Suprapubic skin (tissue), 3 donors: ENCODE measurements around the gene IL17F.

Experiments
- POLR2AphosphoS5 ChIP-seq, 3 donors: sonication (generic); formaldehyde crosslinking; IDR thresholded peaks; one replicate each; pipeline ENCODE4 v1.6.1; 2017; ENCODE audit warnings: antibody characterized with exemption in 3 of 3
- TF ChIP-seq, protein P1 (sequence below), 2 donors: fragments of 200-600 bp in 1 of 2; fragments of 450-650 bp in 1 of 2; sonication (generic) in 1 of 2; IDR thresholded peaks; one replicate each; pipeline ENCODE4 v1.5.1; 2016 to 2019; ENCODE audit warnings: antibody characterized with exemption in 2 of 2, mild to moderate bottlenecking in 1 of 2, moderate library complexity in 1 of 2

DNA sequence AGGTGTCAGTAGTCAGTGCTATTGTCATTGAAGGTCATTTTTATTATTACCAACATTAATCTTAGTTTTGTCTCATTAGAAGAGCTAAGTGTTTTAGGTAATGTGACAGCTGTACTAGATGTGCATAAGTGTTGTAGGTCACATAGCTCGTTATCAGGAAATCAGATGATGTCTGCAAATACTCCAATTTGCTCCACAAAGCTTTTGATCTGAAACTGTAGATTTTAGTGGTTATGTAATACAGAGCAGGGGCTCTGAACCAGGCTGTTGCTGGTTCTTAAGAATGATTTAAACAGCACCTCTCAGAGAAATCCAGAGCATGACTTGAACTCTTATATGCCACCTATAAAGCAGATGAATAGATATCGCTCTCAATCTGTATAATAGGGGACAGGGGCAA lies 2.5 kb downstream of the IL17F start:
- no peak for TF ChIP-seq POLR2AphosphoS5 (IDR thresholded peaks at IDR 0.05)
- TF ChIP-seq, protein P1, sequence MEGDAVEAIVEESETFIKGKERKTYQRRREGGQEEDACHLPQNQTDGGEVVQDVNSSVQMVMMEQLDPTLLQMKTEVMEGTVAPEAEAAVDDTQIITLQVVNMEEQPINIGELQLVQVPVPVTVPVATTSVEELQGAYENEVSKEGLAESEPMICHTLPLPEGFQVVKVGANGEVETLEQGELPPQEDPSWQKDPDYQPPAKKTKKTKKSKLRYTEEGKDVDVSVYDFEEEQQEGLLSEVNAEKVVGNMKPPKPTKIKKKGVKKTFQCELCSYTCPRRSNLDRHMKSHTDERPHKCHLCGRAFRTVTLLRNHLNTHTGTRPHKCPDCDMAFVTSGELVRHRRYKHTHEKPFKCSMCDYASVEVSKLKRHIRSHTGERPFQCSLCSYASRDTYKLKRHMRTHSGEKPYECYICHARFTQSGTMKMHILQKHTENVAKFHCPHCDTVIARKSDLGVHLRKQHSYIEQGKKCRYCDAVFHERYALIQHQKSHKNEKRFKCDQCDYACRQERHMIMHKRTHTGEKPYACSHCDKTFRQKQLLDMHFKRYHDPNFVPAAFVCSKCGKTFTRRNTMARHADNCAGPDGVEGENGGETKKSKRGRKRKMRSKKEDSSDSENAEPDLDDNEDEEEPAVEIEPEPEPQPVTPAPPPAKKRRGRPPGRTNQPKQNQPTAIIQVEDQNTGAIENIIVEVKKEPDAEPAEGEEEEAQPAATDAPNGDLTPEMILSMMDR (IDR thresholded peaks at IDR 0.05) = no peak
